ENCODE results near the gene NPC1.

NPC1 gene

DNA sequence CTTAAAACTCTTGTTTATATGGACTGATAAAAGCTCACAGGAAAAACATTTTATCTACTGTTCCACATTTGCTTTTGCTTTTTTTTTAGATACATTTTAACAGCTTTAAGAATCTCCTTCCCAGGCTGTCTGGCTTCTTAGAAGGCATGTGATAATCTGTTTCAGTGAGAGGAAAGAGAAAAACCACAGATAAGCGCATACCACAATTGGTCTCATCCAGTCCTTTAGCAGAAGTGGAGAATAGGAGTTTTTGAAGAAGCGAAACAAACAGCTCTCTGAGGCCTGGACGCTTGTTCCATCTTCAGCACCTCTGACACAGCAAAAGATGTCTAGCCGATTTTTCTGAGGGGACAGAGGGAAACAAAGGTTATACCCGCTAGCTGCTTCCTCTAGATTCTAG is 45.4 kb downstream of the NPC1 start:
- Histone ChIP-seq H3K27ac (ENCODE audit: low read length) (no peak overlapping the region), H3K9ac (ENCODE audit: low read depth, low read length) (no peak overlapping the region), H3K27me3 (ENCODE audit: insufficient read depth, low read length) (no peaks in the 10 kb centered on the region), H3K9me3 (ENCODE audit: insufficient read depth, low read depth, low read length) (no peaks in the 10 kb centered on the region), H3K36me3 (ENCODE audit: insufficient read depth, low read depth, low read length) (peaks cover 92% of the 10 kb centered on the region), H3K4me3 (ENCODE audit: low read length) (no peak overlapping the region), H3K4me1 (ENCODE audit: insufficient read depth, low read length) (no peaks in the 10 kb centered on the region)

DNA sequence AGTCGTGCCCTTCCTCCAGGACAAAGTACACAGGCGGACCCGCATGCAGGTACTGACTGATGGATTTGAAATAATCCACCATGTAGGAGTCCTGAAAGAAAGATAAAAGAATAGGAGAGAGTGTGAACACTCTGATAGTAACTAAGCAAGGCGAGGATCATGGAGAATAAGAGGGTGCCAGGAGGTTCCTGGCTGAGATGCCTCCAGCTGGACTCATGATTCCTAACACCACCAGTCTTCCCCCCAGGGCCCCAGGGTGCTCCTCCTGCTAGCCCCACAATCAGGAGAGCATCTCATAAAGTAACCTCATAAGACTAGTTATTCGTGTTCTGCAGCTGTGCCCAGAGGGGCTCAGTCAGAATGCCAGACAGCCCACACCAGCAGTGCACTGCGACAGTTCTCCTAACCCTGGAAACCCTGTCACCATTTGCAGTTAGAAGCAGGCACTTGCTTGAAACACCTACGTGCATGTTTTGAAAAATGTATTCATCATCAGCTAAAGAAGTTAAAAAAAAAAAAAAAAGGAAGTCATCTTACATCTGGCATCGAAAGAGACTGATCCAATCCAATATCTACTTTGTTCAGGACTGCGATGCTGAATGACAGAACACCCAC is 46.3 kb downstream of the NPC1 start:
- H3K36me3 ChIP-seq (ENCODE audit: insufficient read depth, low read depth, low read length): peaks cover 99% of the 10 kb centered on the region
- no peak overlapping the region for H3K27ac ChIP-seq (ENCODE audit: low read length)
- H3K27me3 ChIP-seq (ENCODE audit: insufficient read depth, low read length): no peaks in the 10 kb centered on the region
- H3K4me1 ChIP-seq (ENCODE audit: insufficient read depth, low read length): no peaks in the 10 kb centered on the region
- H3K9me3 ChIP-seq (ENCODE audit: insufficient read depth, low read depth, low read length): no peaks in the 10 kb centered on the region
- no peak overlapping the region for H3K4me3 ChIP-seq (ENCODE audit: low read length)
- H3K9ac ChIP-seq (ENCODE audit: low read depth, low read length): no peak overlapping the region

DNA sequence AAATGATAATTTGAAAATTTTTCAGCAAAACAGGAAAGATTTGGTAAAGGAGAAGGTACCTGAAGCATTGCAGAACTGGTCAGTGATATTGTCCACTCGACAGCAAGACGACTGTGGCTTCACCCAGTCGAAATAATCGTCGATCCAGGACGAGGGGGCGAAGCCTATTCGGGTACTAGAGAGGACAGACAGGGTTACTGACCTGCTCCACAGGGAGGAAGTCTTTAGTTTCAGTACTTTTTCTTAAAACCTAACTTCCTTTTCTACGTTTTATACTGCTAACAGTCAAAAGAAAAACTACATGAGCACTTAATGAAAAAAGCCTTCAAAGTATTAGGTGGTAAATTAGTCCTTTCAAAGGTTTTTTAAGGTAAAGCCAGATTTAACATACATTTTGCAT is 47.0 kb downstream of the NPC1 start:
- Histone ChIP-seq H3K4me1 (ENCODE audit: insufficient read depth, low read length) (no peaks in the 10 kb centered on the region), H3K27me3 (ENCODE audit: insufficient read depth, low read length) (no peaks in the 10 kb centered on the region), H3K27ac (ENCODE audit: low read length) (no peak overlapping the region), H3K4me3 (ENCODE audit: low read length) (no peak overlapping the region), H3K9ac (ENCODE audit: low read depth, low read length) (no peak overlapping the region), H3K9me3 (ENCODE audit: insufficient read depth, low read depth, low read length) (no peaks in the 10 kb centered on the region), H3K36me3 (ENCODE audit: insufficient read depth, low read depth, low read length) (peaks cover 99% of the 10 kb centered on the region)

DNA sequence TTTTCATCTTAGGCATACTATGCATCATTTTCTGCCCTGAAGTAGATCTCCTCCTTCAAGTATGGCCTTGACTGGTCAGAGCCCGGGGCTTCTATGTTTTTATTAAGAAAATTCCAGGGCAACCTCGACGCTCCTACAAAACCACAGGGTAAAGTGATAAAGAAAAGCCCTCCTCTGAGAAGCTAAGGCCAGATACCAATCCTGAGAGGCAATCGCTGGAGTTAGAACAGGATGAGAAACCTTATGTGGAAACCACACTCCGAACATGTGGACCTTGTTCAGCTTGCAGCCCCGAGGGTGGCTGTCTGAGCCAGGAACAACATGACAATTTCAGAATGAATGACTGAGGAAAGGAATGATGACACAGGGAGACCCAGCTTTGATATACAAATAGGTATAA is 47.4 kb downstream of the NPC1 start:
- Histone ChIP-seq H3K9ac (ENCODE audit: low read depth, low read length) (no peak overlapping the region), H3K4me3 (ENCODE audit: low read length) (no peak overlapping the region), H3K9me3 (ENCODE audit: insufficient read depth, low read depth, low read length) (no peaks in the 10 kb centered on the region), H3K27ac (ENCODE audit: low read length) (no peak overlapping the region), H3K27me3 (ENCODE audit: insufficient read depth, low read length) (no peaks in the 10 kb centered on the region), H3K36me3 (ENCODE audit: insufficient read depth, low read depth, low read length) (peaks cover 99% of the 10 kb centered on the region), H3K4me1 (ENCODE audit: insufficient read depth, low read length) (no peaks in the 10 kb centered on the region)

DNA sequence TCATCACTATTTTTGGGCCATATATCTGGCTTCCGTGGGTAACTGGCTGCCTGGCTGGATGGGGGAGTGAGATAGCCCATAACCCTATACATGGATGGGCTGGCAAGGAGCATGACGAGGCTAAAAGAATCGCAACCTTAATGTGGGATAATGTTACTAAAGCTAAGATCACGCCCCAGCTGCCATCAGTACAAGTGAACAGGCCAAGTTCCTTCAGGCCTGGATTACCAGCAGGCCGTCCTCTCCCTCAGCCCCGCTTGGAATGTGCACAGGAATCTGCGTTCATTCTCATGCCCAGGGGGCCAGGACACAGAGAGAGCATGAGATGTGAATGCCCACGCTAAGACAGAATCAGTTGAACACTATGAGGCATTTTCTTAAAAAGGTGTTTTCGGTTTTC is 48.3 kb downstream of the NPC1 start:
- no peak overlapping the region for H3K27ac ChIP-seq (ENCODE audit: low read length)
- H3K9ac ChIP-seq (ENCODE audit: low read depth, low read length): no peak overlapping the region
- no peaks in the 10 kb centered on the region for H3K27me3 ChIP-seq (ENCODE audit: insufficient read depth, low read length)
- no peaks in the 10 kb centered on the region for H3K4me1 ChIP-seq (ENCODE audit: insufficient read depth, low read length)
- no peak overlapping the region for H3K4me3 ChIP-seq (ENCODE audit: low read length)
- H3K9me3 ChIP-seq (ENCODE audit: insufficient read depth, low read depth, low read length): no peaks in the 10 kb centered on the region
- H3K36me3 ChIP-seq (ENCODE audit: insufficient read depth, low read depth, low read length): peaks cover 99% of the 10 kb centered on the region

DNA sequence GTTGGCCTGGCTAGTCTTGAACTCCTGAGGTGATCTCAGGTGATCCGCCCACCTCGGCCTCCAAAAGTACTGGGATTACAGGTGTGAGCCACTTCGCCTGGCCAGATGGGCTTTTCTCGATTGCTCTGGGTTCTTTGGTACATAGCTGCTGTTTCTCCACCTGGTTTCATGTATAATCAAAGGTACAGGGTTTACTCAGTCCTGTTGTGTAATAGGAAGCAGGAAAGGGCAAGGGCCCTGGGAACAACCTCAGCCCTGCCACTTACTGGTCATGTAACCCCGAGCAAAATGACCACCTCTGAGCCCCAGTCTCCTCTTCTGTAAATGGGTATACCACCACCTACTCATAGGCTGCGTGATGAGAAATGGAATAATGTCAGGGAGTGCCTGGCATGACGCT is 49.0 kb downstream of the NPC1 start:
- no peaks in the 10 kb centered on the region for H3K27me3 ChIP-seq (ENCODE audit: insufficient read depth, low read length)
- no peak overlapping the region for H3K4me3 ChIP-seq (ENCODE audit: low read length)
- H3K4me1 ChIP-seq (ENCODE audit: insufficient read depth, low read length): no peaks in the 10 kb centered on the region
- H3K27ac ChIP-seq (ENCODE audit: low read length): no peak overlapping the region
- peaks cover 100% of the 10 kb centered on the region for H3K36me3 ChIP-seq (ENCODE audit: insufficient read depth, low read depth, low read length)
- H3K9me3 ChIP-seq (ENCODE audit: insufficient read depth, low read depth, low read length): no peaks in the 10 kb centered on the region
- no peak overlapping the region for H3K9ac ChIP-seq (ENCODE audit: low read depth, low read length)

DNA sequence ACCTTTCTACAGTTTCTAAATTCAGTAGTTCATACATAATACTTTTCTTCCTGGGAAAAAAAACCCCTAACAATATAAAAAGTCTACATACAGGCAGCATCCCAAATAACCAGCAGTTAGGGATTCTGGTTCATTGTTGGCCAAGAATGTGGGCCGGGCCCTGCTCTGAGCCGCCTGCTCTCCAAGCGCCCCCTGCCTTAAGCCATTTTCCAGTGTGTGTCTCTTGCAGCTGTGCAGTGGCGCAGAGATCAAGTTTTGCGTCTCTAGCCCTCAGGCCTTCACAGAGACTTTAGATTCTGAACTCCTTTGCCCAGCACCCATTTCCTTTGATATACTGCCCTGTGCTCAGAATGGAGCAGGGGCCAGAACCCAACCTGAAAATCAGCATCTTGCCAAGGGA is 50.1 kb downstream of the NPC1 start:
- Histone ChIP-seq H3K27ac (ENCODE audit: low read length) (no peak overlapping the region), H3K27me3 (ENCODE audit: insufficient read depth, low read length) (no peaks in the 10 kb centered on the region), H3K36me3 (ENCODE audit: insufficient read depth, low read depth, low read length) (peaks cover 100% of the 10 kb centered on the region), H3K9ac (ENCODE audit: low read depth, low read length) (no peak overlapping the region), H3K4me3 (ENCODE audit: low read length) (no peak overlapping the region), H3K9me3 (ENCODE audit: insufficient read depth, low read depth, low read length) (no peaks in the 10 kb centered on the region), H3K4me1 (ENCODE audit: insufficient read depth, low read length) (no peaks in the 10 kb centered on the region)

DNA sequence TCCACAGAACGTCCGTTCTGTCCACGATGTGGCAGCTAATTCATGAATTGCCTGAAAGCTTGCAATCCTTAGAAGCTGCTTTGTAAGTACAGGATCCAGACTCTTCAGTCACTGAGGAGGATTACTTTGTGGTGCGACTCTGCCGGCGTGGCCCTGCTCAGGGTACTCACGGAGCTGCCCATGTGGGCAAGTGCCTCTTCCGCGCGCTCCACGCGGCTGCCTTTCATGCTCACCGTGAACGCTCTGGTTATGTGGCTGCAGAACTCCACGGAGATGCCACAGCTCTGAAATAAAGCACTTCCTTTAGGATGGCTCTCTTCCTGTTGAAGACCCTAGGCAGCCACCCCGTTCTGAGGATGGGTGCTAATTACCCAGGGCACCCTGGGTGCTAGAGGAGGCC is 52.0 kb downstream of the NPC1 start:
- Histone ChIP-seq H3K4me3 (ENCODE audit: low read length) (no peak overlapping the region), H3K27me3 (ENCODE audit: insufficient read depth, low read length) (no peaks in the 10 kb centered on the region), H3K9me3 (ENCODE audit: insufficient read depth, low read depth, low read length) (no peaks in the 10 kb centered on the region), H3K9ac (ENCODE audit: low read depth, low read length) (no peak overlapping the region), H3K27ac (ENCODE audit: low read length) (no peak overlapping the region), H3K4me1 (ENCODE audit: insufficient read depth, low read length) (no peaks in the 10 kb centered on the region; the same call in 1 of the 2 replicates), H3K36me3 (ENCODE audit: insufficient read depth, low read depth, low read length) (peaks cover 100% of the 10 kb centered on the region)

DNA sequence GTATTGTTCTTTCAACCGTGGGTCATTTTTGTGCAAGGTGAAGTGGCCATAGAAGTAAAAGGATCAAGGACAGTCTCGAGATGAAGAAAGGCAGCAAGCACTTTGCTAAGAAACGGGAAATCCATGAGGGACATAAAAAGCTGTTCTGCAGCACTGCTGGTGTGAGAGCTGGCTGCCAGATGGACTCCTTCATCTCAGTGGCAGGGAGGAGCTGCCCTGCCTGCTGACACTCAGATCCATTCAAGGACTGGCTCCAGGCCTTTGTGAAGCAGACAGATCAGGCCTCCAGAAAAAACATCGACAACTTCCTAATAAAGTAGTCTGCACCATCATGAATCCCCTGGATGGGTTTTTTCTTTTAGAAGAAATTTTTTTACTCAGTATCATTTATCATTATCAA is 53.5 kb downstream of the NPC1 start:
- no peak overlapping the region for H3K9ac ChIP-seq (ENCODE audit: low read depth, low read length)
- no peaks in the 10 kb centered on the region for H3K9me3 ChIP-seq (ENCODE audit: insufficient read depth, low read depth, low read length)
- H3K27me3 ChIP-seq (ENCODE audit: insufficient read depth, low read length): no peaks in the 10 kb centered on the region
- peaks cover 100% of the 10 kb centered on the region for H3K36me3 ChIP-seq (ENCODE audit: insufficient read depth, low read depth, low read length)
- no peak overlapping the region for H3K27ac ChIP-seq (ENCODE audit: low read length)
- H3K4me1 ChIP-seq (ENCODE audit: insufficient read depth, low read length): no peaks in the 10 kb centered on the region; the same call in 1 of the 2 replicates
- H3K4me3 ChIP-seq (ENCODE audit: low read length): no peak overlapping the region

DNA sequence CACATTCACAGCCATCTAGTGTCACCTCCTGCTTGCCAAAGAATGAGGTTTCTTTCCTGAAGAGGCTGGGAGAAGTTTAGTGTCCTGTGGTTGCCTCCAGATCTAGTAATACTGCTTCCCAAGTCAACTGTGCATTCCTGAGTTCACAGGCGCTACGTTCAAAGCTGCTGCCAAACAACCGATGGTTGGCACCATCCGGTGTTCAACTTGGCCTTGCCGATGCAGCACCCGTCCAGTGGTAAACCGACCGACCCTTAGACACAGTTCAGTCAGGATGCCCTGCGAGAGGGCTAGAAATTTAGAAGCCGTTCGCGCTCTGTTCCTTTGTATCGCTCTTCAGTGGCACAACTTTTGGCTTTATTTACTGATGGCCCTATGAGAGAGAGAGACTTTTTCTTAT is 54.4 kb downstream of the NPC1 start:
- Histone ChIP-seq H3K27me3 (ENCODE audit: insufficient read depth, low read length) (no peaks in the 10 kb centered on the region), H3K27ac (ENCODE audit: low read length) (no peak overlapping the region), H3K36me3 (ENCODE audit: insufficient read depth, low read depth, low read length) (peaks cover 100% of the 10 kb centered on the region)

DNA sequence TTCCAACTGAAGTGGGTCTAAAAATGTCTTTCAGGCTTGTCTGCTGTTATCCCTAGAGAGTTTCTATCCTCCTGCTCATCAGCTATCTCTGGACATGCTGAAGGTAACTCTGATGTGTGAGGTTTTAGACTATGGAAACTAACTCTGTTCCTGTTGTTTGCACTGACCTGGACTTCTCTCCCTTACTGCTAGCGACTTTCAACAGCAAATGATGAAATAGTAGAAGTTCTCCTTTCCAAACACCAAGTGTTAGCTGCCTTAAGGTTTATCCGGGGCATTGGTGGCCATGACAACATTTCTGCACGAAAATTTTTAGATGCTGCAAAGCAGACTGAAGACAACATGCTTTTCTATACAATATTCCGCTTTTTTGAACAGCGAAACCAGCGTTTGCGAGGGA is 56.1 kb downstream of the NPC1 start:
- Histone ChIP-seq H3K4me1 (ENCODE audit: insufficient read depth, low read length) (no peaks in the 10 kb centered on the region; the same call in 1 of the 2 replicates), H3K4me3 (ENCODE audit: low read length) (no peak overlapping the region), H3K27me3 (ENCODE audit: insufficient read depth, low read length) (no peaks in the 10 kb centered on the region), H3K9ac (ENCODE audit: low read depth, low read length) (no peak overlapping the region), H3K36me3 (ENCODE audit: insufficient read depth, low read depth, low read length) (peaks cover 98% of the 10 kb centered on the region), H3K27ac (ENCODE audit: low read length) (no peak overlapping the region), H3K9me3 (ENCODE audit: insufficient read depth, low read depth, low read length) (no peaks in the 10 kb centered on the region)

More for the DNA sequence above, 54.4 kb downstream of the NPC1 start:
- Histone ChIP-seq H3K4me1 (ENCODE audit: insufficient read depth, low read length) (no peaks in the 10 kb centered on the region; the same call in 1 of the 2 replicates), H3K4me3 (ENCODE audit: low read length) (no peak overlapping the region), H3K9ac (ENCODE audit: low read depth, low read length) (no peak overlapping the region), H3K9me3 (ENCODE audit: insufficient read depth, low read depth, low read length) (no peaks in the 10 kb centered on the region)

DNA sequence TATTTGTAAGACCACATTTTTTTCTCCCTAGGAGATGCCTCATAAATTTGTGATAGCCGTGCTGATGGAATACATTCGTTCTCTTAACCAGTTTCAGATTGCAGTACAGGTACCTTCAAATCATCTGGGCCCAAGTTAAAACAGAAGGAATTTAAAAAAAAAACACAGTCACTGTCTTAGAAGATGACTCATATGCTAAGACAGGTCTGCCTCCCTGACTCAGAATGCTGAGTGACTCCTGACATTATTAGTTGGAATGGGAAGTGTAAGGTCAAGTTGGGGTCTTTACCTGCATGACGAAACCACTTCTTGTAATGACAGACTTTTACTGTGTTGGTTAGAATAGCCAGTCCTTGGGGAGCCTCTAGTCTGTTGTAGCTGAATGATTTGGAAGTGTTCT is 56.7 kb downstream of the NPC1 start:
- H3K27ac ChIP-seq (ENCODE audit: low read length): no peak overlapping the region

More for the DNA sequence above, 56.7 kb downstream of the NPC1 start:
- H3K9me3 ChIP-seq (ENCODE audit: insufficient read depth, low read depth, low read length): no peaks in the 10 kb centered on the region
- H3K36me3 ChIP-seq (ENCODE audit: insufficient read depth, low read depth, low read length): peaks cover 92% of the 10 kb centered on the region
- H3K27me3 ChIP-seq (ENCODE audit: insufficient read depth, low read length): no peaks in the 10 kb centered on the region
- H3K4me3 ChIP-seq (ENCODE audit: low read length): no peak overlapping the region
- no peak overlapping the region for H3K9ac ChIP-seq (ENCODE audit: low read depth, low read length)
- no peaks in the 10 kb centered on the region; the same call in 1 of the 2 replicates for H3K4me1 ChIP-seq (ENCODE audit: insufficient read depth, low read length)

Measured in iPS-20b (cell line).